Activated T-helper 17 cell treated with anti-CD3 and anti-CD28 coated beads, Interleukin-2, amount 50 U/mL, for 72 hours (primary cell): ENCODE results near the gene SP110. TPM values are rescaled to one million over a fixed set of nuclear protein-coding genes. Genes with fewer than 3 reads are reported as not detected.

Source experiments
- ATAC-seq: fragments of 150-1000 bp; cut with Tn5 transposase; replicated peaks from 2 replicates; pipeline ENCODE4 v1.10.0; 2021; ENCODE audit warnings: mild to moderate bottlenecking, moderate library complexity
- H3K27ac Mint-ChIP-seq: one replicate; pipeline ENCODE4 v1.8.0; 2022; ENCODE audit warnings: mixed read lengths
- H3K27me3 Mint-ChIP-seq: one replicate; pipeline ENCODE4 v1.8.0; 2022; ENCODE audit warnings: mixed read lengths
- H3K36me3 Mint-ChIP-seq: one replicate; pipeline ENCODE4 v1.8.0; 2022; ENCODE audit warnings: low read depth, mild to moderate bottlenecking, mixed read lengths
- H3K4me1 Mint-ChIP-seq: one replicate; pipeline ENCODE4 v1.8.0; 2022; ENCODE audit warnings: mixed read lengths
- H3K4me3 Mint-ChIP-seq: one replicate; pipeline ENCODE4 v1.8.0; 2022; ENCODE audit warnings: mild to moderate bottlenecking, mixed read lengths
- H3K9me3 Mint-ChIP-seq: one replicate; pipeline ENCODE4 v1.8.0; 2022; ENCODE audit warnings: mixed read lengths
- total RNA-seq, 2 donors: library from RNA; stranded (reverse); gene quantifications; one replicate each; pipeline ENCODE4 v1.2.3, GENCODE V29; 2022

SP110 gene
- total RNA-seq, 2 donors from 2014 or later, result 53.1 to 56.8 TPM

GRCh38 chr2:230170532-230170931, 49.3 kb downstream of the SP110 start:
- H3K27me3 Mint-ChIP-seq, result no peaks in the 10 kb centered on the region
- H3K36me3 Mint-ChIP-seq, result peaks cover 96% of the 10 kb centered on the region
- no peaks in the 10 kb centered on the region for H3K4me1 Mint-ChIP-seq
- ATAC-seq, result peak; percentile 31
- H3K4me3 Mint-ChIP-seq, result no peak overlapping the region
- H3K27ac Mint-ChIP-seq, result peak overlapping the region; percentile 41
- H3K9me3 Mint-ChIP-seq, result no peaks in the 10 kb centered on the region

GRCh38 chr2:230166557-230167170, 53.1 kb downstream of the SP110 start:
- H3K9me3 Mint-ChIP-seq, result no peaks in the 10 kb centered on the region

GRCh38 chr2:230164139-230164538, 55.6 kb downstream of the SP110 start:
- H3K4me1 Mint-ChIP-seq, result no peaks in the 10 kb centered on the region
- no peak overlapping the region for H3K4me3 Mint-ChIP-seq
- H3K27me3 Mint-ChIP-seq, result no peaks in the 10 kb centered on the region
- no peak for ATAC-seq
- H3K27ac Mint-ChIP-seq, result no peak overlapping the region
- H3K9me3 Mint-ChIP-seq, result no peaks in the 10 kb centered on the region
- H3K36me3 Mint-ChIP-seq, result peaks cover 35% of the 10 kb centered on the region

More at GRCh38 chr2:230166557-230167170, 53.1 kb downstream of the SP110 start:
- Mint-ChIP-seq H3K27ac (peak overlapping the region; percentile 39), H3K27me3 (no peaks in the 10 kb centered on the region), H3K4me3 (no peak overlapping the region), H3K4me1 (no peaks in the 10 kb centered on the region), H3K36me3 (peaks cover 59% of the 10 kb centered on the region)
- ATAC-seq, result no peak

- Mint-ChIP-seq H3K27me3 (no peaks in the 10 kb centered on the region), H3K4me1 (no peaks in the 10 kb centered on the region)
Observed at GRCh38 chr2:230162981-230163380, 56.8 kb downstream of the SP110 start.

GRCh38 chr2:230161184-230161583, 58.6 kb downstream of the SP110 start:
- H3K27me3 Mint-ChIP-seq, result no peaks in the 10 kb centered on the region
- peaks cover 6% of the 10 kb centered on the region for H3K36me3 Mint-ChIP-seq
- peak; percentile 51 for ATAC-seq
- H3K27ac Mint-ChIP-seq, result no peak overlapping the region
- H3K4me1 Mint-ChIP-seq, result no peaks in the 10 kb centered on the region
- no peaks in the 10 kb centered on the region for H3K9me3 Mint-ChIP-seq
- H3K4me3 Mint-ChIP-seq, result no peak overlapping the region

More at GRCh38 chr2:230162981-230163380, 56.8 kb downstream of the SP110 start:
- Mint-ChIP-seq H3K27ac (no peak overlapping the region), H3K36me3 (peaks cover 24% of the 10 kb centered on the region), H3K4me3 (no peak overlapping the region), H3K9me3 (no peaks in the 10 kb centered on the region)
- ATAC-seq, result no peak

- H3K4me3 Mint-ChIP-seq, result no peak overlapping the region
- no peaks in the 10 kb centered on the region for H3K27me3 Mint-ChIP-seq
- no peaks in the 10 kb centered on the region for H3K9me3 Mint-ChIP-seq
Observed at GRCh38 chr2:230160112-230160660, 59.6 kb downstream of the SP110 start.

GRCh38 chr2:230158468-230158867, 61.3 kb downstream of the SP110 start:
- Mint-ChIP-seq H3K27ac (no peak overlapping the region), H3K27me3 (no peaks in the 10 kb centered on the region), H3K36me3 (no peaks in the 10 kb centered on the region), H3K4me1 (peaks cover 5% of the 10 kb centered on the region), H3K9me3 (no peaks in the 10 kb centered on the region), H3K4me3 (no peak overlapping the region)
- no peak for ATAC-seq

More at GRCh38 chr2:230160112-230160660, 59.6 kb downstream of the SP110 start:
- Mint-ChIP-seq H3K36me3 (no peaks in the 10 kb centered on the region), H3K4me1 (peaks cover 5% of the 10 kb centered on the region), H3K27ac (no peak overlapping the region)
- peak; percentile 56 for ATAC-seq

- H3K4me1 Mint-ChIP-seq, result peaks cover 5% of the 10 kb centered on the region
- no peak overlapping the region for H3K27ac Mint-ChIP-seq
- H3K9me3 Mint-ChIP-seq, result no peaks in the 10 kb centered on the region
- H3K27me3 Mint-ChIP-seq, result no peaks in the 10 kb centered on the region
- H3K4me3 Mint-ChIP-seq, result no peak overlapping the region
- no peak for ATAC-seq
- no peaks in the 10 kb centered on the region for H3K36me3 Mint-ChIP-seq
Observed at GRCh38 chr2:230156782-230157699, 62.7 kb downstream of the SP110 start.

- Mint-ChIP-seq H3K9me3 (no peaks in the 10 kb centered on the region), H3K4me3 (no peak overlapping the region), H3K4me1 (peaks cover 5% of the 10 kb centered on the region), H3K36me3 (no peaks in the 10 kb centered on the region), H3K27me3 (no peaks in the 10 kb centered on the region), H3K27ac (peak overlapping the region; percentile 22)
- peak; percentile 65 for ATAC-seq
Observed at GRCh38 chr2:230155359-230155758, 64.4 kb downstream of the SP110 start.

- Mint-ChIP-seq H3K27me3 (no peaks in the 10 kb centered on the region), H3K36me3 (no peaks in the 10 kb centered on the region)
Observed at GRCh38 chr2:230153390-230153976, 66.3 kb downstream of the SP110 start.

GRCh38 chr2:230152334-230152733, 67.5 kb downstream of the SP110 start:
- no peaks in the 10 kb centered on the region for H3K36me3 Mint-ChIP-seq
- ATAC-seq, result no peak
- peaks cover 5% of the 10 kb centered on the region for H3K4me1 Mint-ChIP-seq
- H3K4me3 Mint-ChIP-seq, result no peak overlapping the region
- H3K27ac Mint-ChIP-seq, result no peak overlapping the region
- no peaks in the 10 kb centered on the region for H3K9me3 Mint-ChIP-seq
- H3K27me3 Mint-ChIP-seq, result no peaks in the 10 kb centered on the region

More at GRCh38 chr2:230153390-230153976, 66.3 kb downstream of the SP110 start:
- peaks cover 5% of the 10 kb centered on the region for H3K4me1 Mint-ChIP-seq
- no peak overlapping the region for H3K4me3 Mint-ChIP-seq
- H3K27ac Mint-ChIP-seq, result no peak overlapping the region
- no peak for ATAC-seq
- H3K9me3 Mint-ChIP-seq, result no peaks in the 10 kb centered on the region

GRCh38 chr2:230144355-230144754, 75.4 kb downstream of the SP110 start:
- Mint-ChIP-seq H3K27ac (no peak overlapping the region), H3K36me3 (no peaks in the 10 kb centered on the region), H3K4me1 (no peaks in the 10 kb centered on the region), H3K4me3 (no peak overlapping the region), H3K27me3 (peaks cover 7% of the 10 kb centered on the region), H3K9me3 (no peaks in the 10 kb centered on the region)
- ATAC-seq, result no peak

- H3K36me3 Mint-ChIP-seq, result no peaks in the 10 kb centered on the region
- ATAC-seq, result no peak
- peaks cover 7% of the 10 kb centered on the region for H3K27me3 Mint-ChIP-seq
- no peak overlapping the region for H3K27ac Mint-ChIP-seq
- H3K4me3 Mint-ChIP-seq, result no peak overlapping the region
- H3K4me1 Mint-ChIP-seq, result no peaks in the 10 kb centered on the region
- no peaks in the 10 kb centered on the region for H3K9me3 Mint-ChIP-seq
Observed at GRCh38 chr2:230140667-230141066, 79.1 kb downstream of the SP110 start.

GRCh38 chr2:230137902-230138539, 81.8 kb downstream of the SP110 start:
- Mint-ChIP-seq H3K27me3 (peaks cover 3% of the 10 kb centered on the region), H3K27ac (no peak overlapping the region), H3K9me3 (no peaks in the 10 kb centered on the region), H3K36me3 (no peaks in the 10 kb centered on the region), H3K4me1 (no peaks in the 10 kb centered on the region), H3K4me3 (no peak overlapping the region)
- ATAC-seq, result peak; percentile 73
